D721Med (cell line): ENCODE measurements around the gene TIPRL.

Source experiments
- DNase-seq: peaks from one replicate; pipeline ENCODE4 v3.0.0; 2011; ENCODE audit warnings: low spot score; ENCODE audit not compliant: insufficient read length
- FAIRE-seq: peaks from 2 replicates; lab custom pipeline; 2011; peaks lifted over from hg19 to GRCh38; lab: Jason Lieb, UNC
- TF ChIP-seq, protein P1 (sequence below): IDR thresholded peaks from 2 replicates; pipeline ENCODE4 v1.5.1; 2012; ENCODE audit warnings: mild to moderate bottlenecking, control low read depth; ENCODE audit not compliant: insufficient read depth; ENCODE audit errors: missing control alignments

TIPRL gene

GRCh38 chr1:168178638-168179437, at the start of gene TIPRL:
Gene TIPRL (plus strand): TSS chr1:168178962. CDS start chr1:168179078, 116 bp downstream.
- FAIRE-seq (peak; percentile 92), DNase-seq (peak; percentile 59)
- TF ChIP-seq, protein P1, sequence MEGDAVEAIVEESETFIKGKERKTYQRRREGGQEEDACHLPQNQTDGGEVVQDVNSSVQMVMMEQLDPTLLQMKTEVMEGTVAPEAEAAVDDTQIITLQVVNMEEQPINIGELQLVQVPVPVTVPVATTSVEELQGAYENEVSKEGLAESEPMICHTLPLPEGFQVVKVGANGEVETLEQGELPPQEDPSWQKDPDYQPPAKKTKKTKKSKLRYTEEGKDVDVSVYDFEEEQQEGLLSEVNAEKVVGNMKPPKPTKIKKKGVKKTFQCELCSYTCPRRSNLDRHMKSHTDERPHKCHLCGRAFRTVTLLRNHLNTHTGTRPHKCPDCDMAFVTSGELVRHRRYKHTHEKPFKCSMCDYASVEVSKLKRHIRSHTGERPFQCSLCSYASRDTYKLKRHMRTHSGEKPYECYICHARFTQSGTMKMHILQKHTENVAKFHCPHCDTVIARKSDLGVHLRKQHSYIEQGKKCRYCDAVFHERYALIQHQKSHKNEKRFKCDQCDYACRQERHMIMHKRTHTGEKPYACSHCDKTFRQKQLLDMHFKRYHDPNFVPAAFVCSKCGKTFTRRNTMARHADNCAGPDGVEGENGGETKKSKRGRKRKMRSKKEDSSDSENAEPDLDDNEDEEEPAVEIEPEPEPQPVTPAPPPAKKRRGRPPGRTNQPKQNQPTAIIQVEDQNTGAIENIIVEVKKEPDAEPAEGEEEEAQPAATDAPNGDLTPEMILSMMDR = peak; percentile 55

- TF ChIP-seq, protein P1 = no peak
- DNase-seq = no peak
- FAIRE-seq = no peak
Observed at GRCh38 chr1:168129933-168130332, 48.8 kb upstream of the TIPRL start.

- FAIRE-seq (no peak), DNase-seq (no peak)
- TF ChIP-seq, protein P1 = no peak
Observed at GRCh38 chr1:168134132-168134531, 44.6 kb upstream of the TIPRL start.

GRCh38 chr1:168134642-168135041, 44.1 kb upstream of the TIPRL start:
- DNase-seq (no peak), FAIRE-seq (no peak)
- TF ChIP-seq, protein P1 = no peak

DNA sequence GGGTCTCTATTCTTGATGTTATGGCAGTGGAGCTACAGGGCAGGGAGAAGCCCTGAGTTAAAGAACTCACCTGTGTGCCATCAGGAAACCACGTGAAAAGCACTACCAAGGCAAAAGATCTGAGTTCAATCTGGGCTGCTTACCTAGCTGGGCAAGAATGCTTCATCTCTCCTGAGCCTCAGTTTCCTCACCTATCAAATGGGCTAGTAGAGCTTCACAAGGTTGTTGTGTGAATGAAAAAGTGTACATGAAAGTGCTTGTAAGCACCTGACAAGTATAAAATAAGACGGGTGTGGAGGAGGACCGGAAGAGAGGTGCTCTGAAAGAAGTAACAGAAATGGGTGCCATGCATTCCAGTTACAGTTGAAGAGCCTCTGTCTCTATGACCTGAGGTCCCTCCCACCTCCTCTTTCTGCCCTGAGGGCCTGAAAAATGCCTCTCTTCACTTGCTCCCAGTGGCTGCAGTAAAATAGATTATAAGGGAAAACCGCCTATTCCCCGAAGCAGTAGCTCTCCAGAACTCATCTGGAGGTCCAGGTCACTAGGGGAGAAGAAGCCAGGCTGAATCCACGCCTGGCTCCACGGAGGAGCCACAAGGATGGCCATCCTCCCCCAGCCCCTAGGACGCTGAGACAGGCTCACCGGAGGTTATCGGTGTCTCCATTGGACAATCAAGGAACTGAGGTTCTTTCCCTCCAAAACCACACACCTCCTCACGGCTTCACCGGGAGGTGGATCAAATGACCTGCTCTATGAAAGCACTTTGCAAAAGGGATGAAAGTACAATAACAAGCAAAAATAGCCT, 43.4 kb upstream of the TIPRL start:
- DNase-seq (no peak), FAIRE-seq (no peak)
- TF ChIP-seq, protein P1 = no peak

GRCh38 chr1:168135921-168136708, 42.6 kb upstream of the TIPRL start:
- DNase-seq = no peak
- no peak for FAIRE-seq
- TF ChIP-seq, protein P1 = no peak
